HG03432 (cell line): ENCODE measurements around the gene DHX36.

Experiments
- ATAC-seq: cut with Tn5 transposase; IDR thresholded peaks from one replicate; pipeline ENCODE4 v1.9.1; 2021; ENCODE audit warnings: mild to moderate bottlenecking, moderate library complexity; ENCODE audit not compliant: unreplicated experiment

The DHX36 gene

DNA sequence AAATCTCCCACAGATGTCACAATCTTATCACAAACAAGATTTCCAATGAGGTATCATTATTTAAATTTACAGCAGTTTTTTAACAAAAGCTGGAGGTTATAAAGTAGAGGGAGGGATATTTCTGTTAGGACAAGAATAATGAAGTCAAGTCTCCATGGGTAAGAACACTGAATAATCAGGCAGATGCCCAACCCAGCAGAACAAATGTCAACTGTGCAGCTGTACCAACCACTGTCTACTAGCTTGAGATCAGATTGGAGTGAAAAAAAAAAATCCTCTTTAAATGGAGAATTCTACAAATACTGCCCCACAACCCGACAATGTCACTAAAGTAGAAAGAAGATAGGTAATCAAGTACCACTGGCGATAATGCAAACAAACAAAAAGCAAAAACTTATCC is 30.3 kb downstream of the DHX36 start:
- ATAC-seq: no peak

DNA sequence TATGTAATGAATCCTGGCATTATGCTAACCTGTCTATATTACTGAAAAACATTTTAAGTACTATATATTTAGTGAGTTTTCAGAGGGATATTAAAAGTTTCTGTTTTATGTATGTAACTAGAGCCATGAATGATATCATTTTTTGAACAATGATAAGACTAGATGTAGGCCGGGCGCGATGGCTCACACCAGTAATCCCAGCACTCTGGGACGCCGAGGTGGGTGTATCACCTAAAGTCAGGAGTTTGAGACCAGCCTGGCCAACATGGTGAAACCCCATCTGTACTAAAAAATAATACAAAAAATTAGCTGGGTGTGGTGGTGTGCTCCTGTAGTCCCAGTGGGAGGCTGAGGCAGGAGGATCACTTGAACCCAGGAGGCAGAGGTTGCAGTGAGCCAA is 34.1 kb downstream of the DHX36 start:
- ATAC-seq: no peak

GRCh38 chr3:154285221-154285620 is 39.1 kb downstream of the DHX36 start:
- ATAC-seq: peak; percentile 68

DNA sequence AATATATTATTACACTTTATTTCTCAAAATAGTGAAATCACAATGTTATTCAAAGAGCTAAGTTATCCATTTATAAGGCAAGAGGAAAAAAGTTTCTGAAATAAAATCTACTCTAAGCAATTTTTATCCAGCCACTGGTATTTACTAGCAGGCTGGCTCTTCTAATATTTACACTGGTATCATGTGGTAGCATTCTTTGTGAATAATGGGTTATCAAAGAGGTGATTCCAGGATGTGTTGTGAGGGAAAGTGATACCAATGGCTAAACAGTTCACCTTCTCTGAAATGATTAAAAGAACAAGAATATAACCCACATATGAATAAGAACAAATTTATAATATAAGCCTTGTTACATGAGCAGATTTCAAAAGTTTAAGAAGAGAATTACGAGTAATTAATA is 44.1 kb downstream of the DHX36 start:
- no peak for ATAC-seq

GRCh38 chr3:154275965-154276364 is 48.3 kb downstream of the DHX36 start:
- ATAC-seq: no peak

GRCh38 chr3:154275292-154275691 is 49.0 kb downstream of the DHX36 start:
- no peak for ATAC-seq

DNA sequence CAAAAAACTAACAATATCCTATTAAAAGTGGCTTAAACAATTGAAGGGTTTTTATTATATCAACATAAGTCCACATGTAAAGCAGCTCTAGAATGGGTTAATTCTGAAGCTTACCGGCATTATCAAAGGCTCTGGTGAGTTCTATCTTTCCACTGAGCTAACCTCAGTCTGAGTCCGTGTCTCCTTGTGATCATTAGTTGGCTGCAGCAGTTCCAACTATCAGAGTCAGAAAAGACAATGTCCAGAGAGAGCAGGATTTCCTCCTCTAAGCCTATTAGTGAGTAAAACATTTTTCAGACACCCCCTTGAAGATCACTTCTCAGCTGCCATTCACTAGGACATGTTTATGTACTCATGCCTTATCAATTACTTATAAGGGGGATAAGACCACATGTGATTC is 49.9 kb downstream of the DHX36 start:
- ATAC-seq: no peak

DNA sequence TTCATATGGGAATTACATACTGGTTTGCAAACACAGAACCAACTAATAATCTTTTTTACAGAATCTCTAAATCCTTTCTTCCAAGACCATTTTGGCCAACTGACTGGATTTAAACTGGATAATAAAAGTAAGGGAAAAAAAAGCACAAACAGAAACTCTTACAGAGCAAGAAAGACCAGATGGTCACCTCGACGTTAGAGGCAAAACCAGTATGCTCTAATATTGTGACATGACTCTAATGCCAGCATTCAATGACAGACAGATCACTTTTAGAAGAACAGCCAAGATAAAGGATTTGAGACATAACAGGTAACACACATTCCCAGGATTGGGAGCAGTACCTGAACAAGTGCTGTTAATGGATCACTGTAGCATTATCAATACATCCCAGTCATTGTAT is 50.9 kb downstream of the DHX36 start:
- ATAC-seq: no peak

DNA sequence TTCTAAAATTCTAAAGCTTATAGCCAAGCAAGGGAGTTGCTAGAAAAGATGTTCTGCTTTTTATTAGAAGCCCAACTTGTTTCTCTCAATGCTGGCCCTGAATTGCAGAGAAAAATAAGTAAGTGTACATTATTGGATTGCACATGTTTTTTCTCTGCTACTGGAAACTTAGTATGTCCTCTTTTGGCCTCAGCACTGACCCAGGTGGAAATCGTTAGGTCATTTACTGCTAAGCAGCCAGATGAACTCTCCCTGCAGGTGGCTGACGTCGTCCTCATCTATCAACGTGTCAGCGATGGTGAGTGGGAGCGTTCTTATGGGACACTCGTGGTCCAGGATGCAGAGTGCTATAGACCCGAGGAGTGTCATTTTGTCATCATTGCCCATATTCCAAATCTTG is 69.8 kb downstream of the DHX36 start:
- no peak for ATAC-seq

GRCh38 chr3:154252759-154253638 is 71.3 kb downstream of the DHX36 start:
- peak; percentile 97 for ATAC-seq

DNA sequence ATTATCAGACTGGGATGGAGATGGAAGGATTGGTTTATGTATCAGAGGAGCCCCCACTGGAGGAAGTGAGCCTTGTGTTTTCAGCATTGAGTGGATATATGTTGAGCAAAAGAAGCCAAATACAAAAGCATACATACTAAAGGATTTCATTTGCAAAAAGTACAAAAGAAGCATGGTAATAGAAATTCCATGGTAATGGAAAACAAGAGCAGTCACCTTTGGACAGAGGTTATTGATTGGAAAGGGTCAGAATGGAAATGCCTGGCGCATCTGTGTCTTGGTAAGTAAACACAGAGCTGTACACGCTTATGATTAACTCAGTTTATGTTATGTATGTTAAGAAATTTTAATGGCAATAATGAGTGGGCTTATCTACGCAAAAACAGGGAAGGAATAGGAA is 72.7 kb downstream of the DHX36 start:
- ATAC-seq: no peak

GRCh38 chr3:154250291-154250690 is 74.0 kb downstream of the DHX36 start:
- no peak for ATAC-seq

DNA sequence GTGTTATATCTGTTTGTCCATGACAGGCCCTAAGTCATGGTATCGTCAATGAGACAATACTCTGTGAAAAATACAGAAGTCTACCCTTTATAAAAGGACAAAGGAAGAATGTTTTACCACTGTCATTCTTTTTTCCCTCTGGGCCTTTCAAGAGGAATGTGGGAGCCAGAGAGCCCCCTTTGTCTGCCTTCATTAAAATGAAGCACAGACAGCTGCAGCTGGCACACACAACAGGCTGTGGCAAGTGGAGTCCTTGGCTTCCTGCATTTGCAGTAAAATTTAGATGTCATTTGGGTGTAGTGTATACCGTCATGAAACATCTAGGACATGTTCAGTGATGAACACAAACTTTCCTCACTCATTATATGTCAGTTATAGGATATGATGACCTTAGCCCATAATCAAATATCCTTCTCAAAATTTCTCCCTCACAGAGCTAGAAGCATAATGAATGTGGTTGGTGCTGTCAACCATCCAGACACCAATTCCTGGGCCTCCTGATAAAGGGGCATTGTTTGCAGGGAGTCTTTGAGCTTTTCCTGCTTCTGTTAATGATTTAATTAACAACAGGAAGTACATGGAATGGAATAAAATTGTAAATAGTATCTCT is 76.4 kb downstream of the DHX36 start:
- ATAC-seq: no peak

DNA sequence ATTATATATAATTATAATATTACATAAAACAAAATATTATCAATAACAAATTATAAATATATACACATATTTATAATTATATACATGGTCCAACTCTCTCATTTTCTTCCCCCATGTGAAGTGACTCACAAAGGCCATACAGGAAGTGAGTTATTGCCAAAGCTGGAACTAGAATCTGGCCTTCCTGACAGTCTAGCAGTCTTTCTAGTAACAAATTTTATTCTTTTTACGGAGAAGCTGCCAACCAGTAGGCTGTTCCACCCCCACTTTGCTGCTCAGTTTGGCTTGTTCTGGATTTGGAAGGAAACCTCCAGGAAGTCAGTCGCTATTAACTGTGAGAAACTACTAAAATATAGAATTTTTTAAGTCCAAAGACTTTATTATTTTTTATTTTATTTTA is 79.6 kb downstream of the DHX36 start:
- no peak for ATAC-seq

GRCh38 chr3:154243353-154243752 is 80.9 kb downstream of the DHX36 start:
- ATAC-seq: no peak

DNA sequence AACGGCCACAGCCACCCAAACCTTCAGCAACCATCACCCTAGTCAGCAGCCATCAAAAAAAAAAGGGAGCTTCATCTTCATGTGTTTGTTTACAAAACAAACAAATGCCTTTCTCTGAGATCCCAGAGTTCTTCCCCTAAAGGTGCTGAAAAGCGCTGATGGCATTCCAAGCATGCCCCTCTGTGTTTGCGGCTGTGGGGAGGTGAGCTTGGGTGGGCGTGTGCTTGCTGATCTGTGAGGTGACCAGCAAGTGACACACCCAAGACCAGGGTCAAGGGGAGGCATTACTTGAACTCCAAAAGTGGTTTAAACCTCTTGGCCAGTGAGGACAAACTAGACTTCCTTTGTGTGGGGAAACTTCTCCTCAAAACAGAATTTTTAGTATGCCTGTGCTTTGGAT is 81.5 kb downstream of the DHX36 start:
- no peak for ATAC-seq

- ATAC-seq: no peak
These were observed 82.8 kb downstream of the DHX36 start for GRCh38 chr3:154241496-154241895.

DNA sequence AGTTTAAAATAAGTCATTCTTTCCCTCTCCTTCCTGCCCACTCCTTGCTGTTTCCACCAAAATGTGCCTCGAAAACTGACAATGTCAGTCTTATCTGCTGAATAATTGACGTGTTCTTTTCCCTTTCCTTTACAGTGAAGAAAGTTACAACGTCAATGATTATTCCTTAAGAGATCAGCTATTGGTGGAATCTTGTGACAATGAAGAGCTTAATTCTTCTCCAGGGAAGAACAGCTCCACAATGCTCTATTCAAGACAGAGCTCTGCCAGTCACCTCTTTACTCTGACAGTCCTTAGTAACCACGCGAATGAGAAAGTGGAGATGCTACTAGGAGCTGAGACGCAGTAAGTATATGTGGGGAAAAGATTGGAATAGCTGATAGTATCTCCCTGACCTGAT is 84.1 kb downstream of the DHX36 start:
- ATAC-seq: no peak

GRCh38 chr3:154236331-154236730 is 88.0 kb downstream of the DHX36 start:
- no peak for ATAC-seq

GRCh38 chr3:154235330-154235729 is 89.0 kb downstream of the DHX36 start:
- no peak for ATAC-seq

- ATAC-seq: no peak
These were observed 95.1 kb downstream of the DHX36 start for GRCh38 chr3:154229217-154229590.

GRCh38 chr3:154228561-154229216 is 95.6 kb downstream of the DHX36 start:
- ATAC-seq: no peak
